Measurements from ENCODE around the gene SYNE4. TPM values are rescaled to one million over a fixed set of nuclear protein-coding genes. Genes with fewer than 3 reads are reported as not detected.

Gene SYNE4
- total and polyA plus RNA-seq, 9 of the 15 experiments (the other 6 are each of a cell fraction or from before 2014, with no cell fraction given) = 0.03 to 0.65 (median 0.29) TPM

GRCh38 chr19:35975608-35976214 is 32.9 kb downstream of the SYNE4 start:
- CTCF ChIA-PET (ENCODE audit: low intra/inter-chr PET ratio) = no interaction called here
- H3K79me2 ChIP-seq (ENCODE audit: control insufficient read depth, insufficient read depth, low read length) = no peaks in the 10 kb centered on the region
- no peak overlapping the region for H3K27ac ChIP-seq (ENCODE audit: extremely low read depth, low read depth, low read length)
- H3K4me2 ChIP-seq (ENCODE audit: insufficient read depth, low read length) = no peak overlapping the region
- in situ Hi-C loops (cut with MboI) = no loop called here
- DNase-seq (ENCODE audit: extremely low read depth in 1 of 4, low spot score in 3 of 4) (peak; percentile 45 to 78 (median 65)), ATAC-seq (peak; percentile 57; the same call in 1 of the 3 replicates), FAIRE-seq (peak; percentile 72)
- H3K4me1 ChIP-seq (replicated peaks in 1 of 2; ENCODE audit: control insufficient read depth in 2 of 2, insufficient read depth in 2 of 2, low read length in 2 of 2) = peaks cover 0 to 8% of the 10 kb centered on the region in 2 experiments; a peak in 1 of 5 replicates
- intact Hi-C loops (cut with micrococcal nuclease) = no loop called here
- no peak overlapping the region for H3K4me3 ChIP-seq
- H3K9me1 ChIP-seq (ENCODE audit: control insufficient read depth, insufficient read depth, low read length) = no peaks in the 10 kb centered on the region
- H3K36me3 ChIP-seq (ENCODE audit: control insufficient read depth, insufficient read depth, low read length) = no peaks in the 10 kb centered on the region
- no peaks in the 10 kb centered on the region for H3K9me3 ChIP-seq (replicated peaks; ENCODE audit: control insufficient read depth, insufficient read depth, low read depth, low read length)
- 0% methylated on average over 5 of the region's 5 CpGs for WGBS (ENCODE audit: insufficient coverage, low coverage, missing lambda C conversion rate)
- no TSS peak for BruUV-seq (replicated peaks)
- 0 out of 2 replicates have a peak, but pooled peaks cover 3% of the 10 kb centered on the region for H4K20me1 ChIP-seq (replicated peaks; ENCODE audit: control insufficient read depth, insufficient read depth, low read length)
- H3K27me3 ChIP-seq (ENCODE audit: control insufficient read depth in 2 of 2, insufficient read depth in 2 of 2, low read length in 2 of 2) = peaks cover 7 to 38% of the 10 kb centered on the region in 2 experiments; a peak in 4 of 5 replicates
- POLR2A ChIA-PET = interaction anchor here (0.7 kb wide), 1 partner anchor 11 kb away, joined by 3 read pairs; no protein-coding TSS in a partner anchor
- no peak overlapping the region for H2AFZ ChIP-seq (ENCODE audit: low read depth, low read length)
- H3K9ac ChIP-seq (ENCODE audit: insufficient read depth in 1 of 2, low read depth in 2 of 2, low read length in 2 of 2) = no peak overlapping the region
- TF ChIP-seq EHMT2 (IDR thresholded peaks at IDR 0.05) = peak; percentile 97
- TF ChIP-seq CREB5 (CRISPR knock-in tag; IDR thresholded peaks at IDR 0.05) = no peak
- TF ChIP-seq NCOA1 (IDR thresholded peaks at IDR 0.05; ENCODE audit: low read depth) = peak; percentile 22; the same call in 1 of the 2 replicates
- peak in 1 of 2 experiments; percentile 50; a peak in 1 of 4 replicates for TF ChIP-seq RCOR1 (IDR thresholded peaks at IDR 0.05; ENCODE audit: borderline replicate concordance in 1 of 2, low read depth in 2 of 2, low read length in 2 of 2)
- 0 out of 2 replicates have a peak, but pooled peaks have one; percentile 45 for TF ChIP-seq HDAC2 (IDR thresholded peaks at IDR 0.05)
- TF ChIP-seq TEAD4 (IDR thresholded peaks at IDR 0.05; ENCODE audit: low read length) = peak; percentile 27; the same call in 1 of the 2 replicates
- TF ChIP-seq TEAD4 (CRISPR knock-in tag; IDR thresholded peaks at IDR 0.05; ENCODE audit: borderline replicate concordance) = no peak
- peak; percentile 48; the same call in 1 of the 2 replicates for TF ChIP-seq ZNF511 (CRISPR knock-in tag; IDR thresholded peaks at IDR 0.05)
- no peak for TF ChIP-seq ADNP (tag; IDR thresholded peaks at IDR 0.05)
- TF ChIP-seq REST (IDR thresholded peaks at IDR 0.05; ENCODE audit: borderline replicate concordance) = peak; percentile 98
- peak; percentile 95 for TF ChIP-seq REST (CRISPR knock-in tag; IDR thresholded peaks at IDR 0.05; ENCODE audit: low read depth)
- 0 out of 2 replicates have a peak, but pooled peaks have one; percentile 60 for TF ChIP-seq DMBX1 (CRISPR knock-in tag; IDR thresholded peaks at IDR 0.05; ENCODE audit: borderline replicate concordance)

All from K562 (cell line).